HG02798 (cell line): Measurements from ENCODE around the gene OXCT1.
"Not testable (repeated sequence)": the region's sequence is repeated elsewhere in the genome, so short reads cannot be mapped to it uniquely, and the experiment has no call there.

Source experiments
- ATAC-seq: cut with Tn5 transposase; IDR thresholded peaks from one replicate; pipeline ENCODE4 v1.9.1; 2021; ENCODE audit warnings: mild to moderate bottlenecking; ENCODE audit not compliant: unreplicated experiment, poor library complexity

Gene OXCT1

DNA sequence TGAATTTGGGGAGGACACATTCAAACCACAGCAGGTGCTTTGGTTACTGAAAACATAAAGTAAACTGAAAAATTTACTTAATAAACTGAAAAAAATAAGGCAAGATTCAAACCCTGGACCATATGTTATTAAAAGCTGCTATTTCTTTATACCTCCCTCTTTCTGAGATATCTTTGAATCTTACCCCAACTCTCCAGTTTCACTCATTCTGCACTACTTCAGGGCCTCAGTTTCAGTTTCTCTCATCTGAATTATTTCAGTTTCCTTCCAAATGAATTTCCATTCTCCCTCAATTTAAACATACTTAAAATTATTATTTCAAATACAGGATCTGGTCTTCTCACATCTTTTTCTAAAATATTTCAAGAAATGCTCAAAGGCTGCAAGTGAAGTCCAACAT lies 4.9 kb upstream of the OXCT1 start:
- no peak for ATAC-seq

DNA sequence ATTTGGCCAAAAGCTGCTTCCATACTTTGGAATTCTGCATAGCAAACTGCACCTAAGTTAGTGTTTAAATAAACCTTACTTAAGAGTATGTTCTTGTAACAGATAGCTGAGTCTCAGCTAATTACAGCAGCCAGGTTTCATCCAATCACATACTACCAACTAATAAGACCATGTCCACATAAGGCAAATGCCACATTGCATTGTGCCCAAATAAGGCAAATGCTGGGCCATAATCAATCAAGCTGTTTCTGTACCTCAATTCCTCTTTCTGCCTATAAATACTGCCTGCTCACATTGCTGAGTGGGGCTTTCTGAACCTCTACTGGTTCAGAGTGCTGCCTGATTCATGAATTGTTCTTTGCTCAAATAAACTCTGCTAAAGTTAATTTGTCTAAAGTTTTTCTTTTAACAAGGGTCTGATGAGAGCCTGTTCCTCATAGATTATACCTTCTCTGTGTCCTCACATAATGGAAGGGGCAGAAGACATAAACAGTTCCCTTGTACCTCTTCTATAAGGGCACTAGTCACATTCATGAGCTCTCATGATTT lies 4.4 kb upstream of the OXCT1 start:
- ATAC-seq = no peak

GRCh38 chr5:41871852-41872251 lies 1.6 kb upstream of the OXCT1 start:
- ATAC-seq = no peak

- no peak for ATAC-seq
These were observed 413 bp upstream of the OXCT1 start for GRCh38 chr5:41870627-41871048.

DNA sequence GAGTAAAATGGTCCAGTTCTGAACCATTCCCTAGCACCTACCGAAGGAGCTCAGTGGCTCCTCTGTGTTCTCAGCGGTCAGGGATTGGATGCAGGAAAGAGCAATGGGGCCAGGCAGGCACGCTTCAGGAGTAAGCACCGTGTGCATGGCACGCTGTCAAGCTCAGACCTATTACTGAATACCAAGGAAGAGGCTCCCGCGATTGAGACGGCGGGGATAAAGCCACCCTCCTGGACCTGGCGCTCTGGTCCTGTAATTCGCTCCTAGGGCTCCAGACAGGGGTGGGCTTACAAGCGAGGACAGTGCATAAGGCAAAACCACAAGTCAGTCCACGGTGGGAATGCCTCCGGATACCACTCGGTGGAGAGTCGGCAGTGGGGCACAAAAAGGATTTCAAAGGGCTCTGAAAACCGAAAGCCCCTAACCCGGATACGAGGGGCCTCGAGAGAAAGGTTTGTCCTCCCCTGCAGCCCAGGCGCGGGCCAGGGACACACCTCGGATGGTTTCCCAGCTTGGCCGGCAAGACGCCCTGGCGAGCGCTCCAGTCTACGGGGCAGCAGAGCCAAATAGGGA lies 988 bp downstream of the OXCT1 start:
- ATAC-seq = no peak

- peak; percentile 67 for ATAC-seq
These were observed 6.2 kb downstream of the OXCT1 start for GRCh38 chr5:41863871-41864486.

GRCh38 chr5:41858890-41859289 lies 11.3 kb downstream of the OXCT1 start:
- ATAC-seq = no peak

GRCh38 chr5:41857989-41858388 lies 12.2 kb downstream of the OXCT1 start:
- no peak for ATAC-seq

DNA sequence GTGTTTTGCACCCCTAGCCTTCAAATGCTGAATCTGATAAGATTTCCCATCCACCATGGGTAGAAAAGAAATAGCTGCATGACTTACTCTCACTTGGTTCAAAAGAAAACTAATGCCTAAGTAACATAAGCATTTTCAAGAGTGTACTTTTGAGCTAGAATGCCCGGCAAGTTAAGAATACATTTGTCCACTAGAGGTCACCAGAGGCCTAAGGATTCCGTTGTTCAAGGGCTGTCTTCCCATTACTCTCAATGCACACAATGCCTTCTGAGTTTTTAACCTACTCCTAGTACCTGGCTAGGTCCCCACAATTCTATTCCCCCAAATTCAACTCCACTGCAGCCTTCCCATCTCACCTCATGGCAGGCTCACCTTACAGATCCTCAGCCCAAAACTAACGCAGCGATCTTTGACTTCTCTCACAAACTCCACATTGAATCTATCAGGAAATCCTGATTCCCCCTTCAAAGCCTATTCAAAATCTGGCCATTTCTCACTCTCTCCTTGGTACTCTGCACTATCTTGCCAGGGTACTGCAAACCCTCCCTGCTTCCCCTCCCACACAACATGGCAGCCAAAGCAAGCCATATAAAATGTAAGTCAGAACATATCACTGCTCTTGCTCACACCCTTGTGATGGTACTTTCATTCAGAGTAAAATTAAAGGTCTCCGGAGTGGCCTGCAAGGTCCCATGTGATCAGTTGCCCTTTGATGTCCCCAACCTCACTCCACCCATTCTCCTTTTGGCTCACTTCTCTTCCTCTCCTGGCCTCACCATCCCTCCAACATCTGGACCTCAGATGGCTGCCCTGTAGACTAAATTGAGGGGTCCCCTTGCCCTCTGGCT lies 13.4 kb downstream of the OXCT1 start:
- peak; percentile 93 for ATAC-seq

- ATAC-seq = no peak
These were observed 17.9 kb downstream of the OXCT1 start for GRCh38 chr5:41852293-41852692.

GRCh38 chr5:41851116-41851515 lies 19.1 kb downstream of the OXCT1 start:
- ATAC-seq = no peak

GRCh38 chr5:41848983-41849382 lies 21.2 kb downstream of the OXCT1 start:
- ATAC-seq = no peak

- not testable (repeated sequence) for ATAC-seq
These were observed 24.5 kb downstream of the OXCT1 start for GRCh38 chr5:41845751-41846150.

- ATAC-seq = no peak
These were observed 25.7 kb downstream of the OXCT1 start for GRCh38 chr5:41844502-41844901.

- ATAC-seq = peak; percentile 63
These were observed 26.5 kb downstream of the OXCT1 start for GRCh38 chr5:41843456-41844370.

GRCh38 chr5:41842777-41843176 lies 27.4 kb downstream of the OXCT1 start:
- peak; percentile 89 for ATAC-seq

DNA sequence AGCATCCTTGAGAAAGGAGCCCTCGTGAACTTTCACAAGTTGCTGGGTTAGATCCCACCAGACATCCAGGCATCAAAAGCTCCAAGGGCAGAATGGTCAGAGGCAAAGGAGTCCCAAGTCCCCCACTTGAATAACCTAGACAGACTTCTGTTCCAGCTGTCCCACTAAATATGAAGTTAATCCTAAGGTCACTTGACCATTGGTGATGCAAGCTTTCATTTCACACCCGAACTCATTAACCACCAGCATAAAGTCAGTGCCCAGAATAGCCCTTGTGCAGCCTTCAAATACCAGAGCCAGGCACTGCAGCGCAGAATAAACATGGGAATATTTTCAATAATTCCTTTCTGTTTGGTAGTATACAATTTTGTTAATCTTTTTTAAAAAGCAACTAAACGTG lies 28.9 kb downstream of the OXCT1 start:
- no peak for ATAC-seq

DNA sequence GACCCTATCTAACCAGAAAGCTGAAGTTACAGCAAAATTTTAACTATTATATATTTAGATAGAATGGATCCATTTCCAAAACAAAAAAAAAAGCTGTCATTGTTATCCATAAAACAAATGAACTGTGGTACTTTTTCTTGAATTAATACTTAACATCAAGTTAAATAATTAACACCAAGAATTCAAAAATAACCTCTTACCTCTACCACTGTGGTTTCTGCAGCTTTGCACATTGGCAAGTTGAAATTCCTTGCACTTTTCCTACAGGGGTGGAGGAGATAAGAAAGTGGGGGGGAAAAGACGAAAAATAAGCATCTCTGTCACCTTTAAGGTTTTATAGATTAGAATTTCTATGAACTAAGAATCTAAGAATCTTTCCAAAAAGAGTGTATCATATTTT lies 30.0 kb downstream of the OXCT1 start:
- ATAC-seq = no peak

- ATAC-seq = no peak
These were observed 32.4 kb downstream of the OXCT1 start for GRCh38 chr5:41837793-41838192.

GRCh38 chr5:41835645-41836044 lies 34.6 kb downstream of the OXCT1 start:
- no peak for ATAC-seq
